ENCODE measurements around the gene MPDZ.

The MPDZ gene

GRCh38 chr9:13143281-13143680, 136.2 kb downstream of the MPDZ start:
- H3K4me1 ChIP-seq (ENCODE audit: low read depth, poor library complexity, severe bottlenecking) = no peaks in the 10 kb centered on the region
- no peaks in the 10 kb centered on the region for H3K79me2 ChIP-seq (ENCODE audit: insufficient read depth, low read depth)
- no peaks in the 10 kb centered on the region for H3K36me3 ChIP-seq (ENCODE audit: insufficient read depth)
- TF ChIP-seq CTCF (conservative IDR thresholded peaks at IDR 0.05; ENCODE audit: low read depth, low read length) = no peak
- no peaks in the 10 kb centered on the region for H4K20me1 ChIP-seq (ENCODE audit: insufficient read depth)
- H3K4me2 ChIP-seq = no peak overlapping the region
- no peaks in the 10 kb centered on the region for H3K27me3 ChIP-seq (ENCODE audit: insufficient read depth, low read depth)
- H3K27ac ChIP-seq = no peak overlapping the region
- H3K4me3 ChIP-seq (IDR thresholded peaks at IDR 0.05; ENCODE audit: insufficient read depth, low read depth, low read length) = no peak overlapping the region
- H2AFZ ChIP-seq (ENCODE audit: low read depth) = no peak overlapping the region
- no peak overlapping the region for H3K9ac ChIP-seq

GRCh38 chr9:13142776-13143175, 136.7 kb downstream of the MPDZ start:
- Histone ChIP-seq H3K79me2 (ENCODE audit: insufficient read depth, low read depth) (no peaks in the 10 kb centered on the region), H3K27me3 (ENCODE audit: insufficient read depth, low read depth) (no peaks in the 10 kb centered on the region), H2AFZ (ENCODE audit: low read depth) (no peak overlapping the region), H3K9ac (no peak overlapping the region), H3K4me3 (IDR thresholded peaks at IDR 0.05; ENCODE audit: insufficient read depth, low read depth, low read length) (no peak overlapping the region), H3K4me1 (ENCODE audit: low read depth, poor library complexity, severe bottlenecking) (no peaks in the 10 kb centered on the region), H3K4me2 (no peak overlapping the region), H4K20me1 (ENCODE audit: insufficient read depth) (no peaks in the 10 kb centered on the region), H3K36me3 (ENCODE audit: insufficient read depth) (no peaks in the 10 kb centered on the region), H3K27ac (no peak overlapping the region)
- TF ChIP-seq CTCF (conservative IDR thresholded peaks at IDR 0.05; ENCODE audit: low read depth, low read length) = no peak

- Histone ChIP-seq H3K79me2 (ENCODE audit: insufficient read depth, low read depth) (no peaks in the 10 kb centered on the region), H3K27ac (no peak overlapping the region), H3K4me2 (no peak overlapping the region), H3K27me3 (ENCODE audit: insufficient read depth, low read depth) (no peaks in the 10 kb centered on the region), H2AFZ (ENCODE audit: low read depth) (no peak overlapping the region), H3K4me3 (IDR thresholded peaks at IDR 0.05; ENCODE audit: insufficient read depth, low read depth, low read length) (no peak overlapping the region), H3K36me3 (ENCODE audit: insufficient read depth) (no peaks in the 10 kb centered on the region), H3K9ac (no peak overlapping the region), H4K20me1 (ENCODE audit: insufficient read depth) (no peaks in the 10 kb centered on the region), H3K4me1 (ENCODE audit: low read depth, poor library complexity, severe bottlenecking) (no peaks in the 10 kb centered on the region)
- TF ChIP-seq CTCF (conservative IDR thresholded peaks at IDR 0.05; ENCODE audit: low read depth, low read length) = no peak
Measured at GRCh38 chr9:13141629-13142028, 137.9 kb downstream of the MPDZ start.

GRCh38 chr9:13140843-13141592, 138.5 kb downstream of the MPDZ start:
- Histone ChIP-seq H3K36me3 (ENCODE audit: insufficient read depth) (no peaks in the 10 kb centered on the region), H3K4me2 (no peak overlapping the region), H3K4me3 (IDR thresholded peaks at IDR 0.05; ENCODE audit: insufficient read depth, low read depth, low read length) (no peak overlapping the region), H3K27ac (no peak overlapping the region), H3K27me3 (ENCODE audit: insufficient read depth, low read depth) (no peaks in the 10 kb centered on the region), H3K4me1 (ENCODE audit: low read depth, poor library complexity, severe bottlenecking) (no peaks in the 10 kb centered on the region), H3K79me2 (ENCODE audit: insufficient read depth, low read depth) (no peaks in the 10 kb centered on the region), H3K9ac (no peak overlapping the region), H4K20me1 (ENCODE audit: insufficient read depth) (no peaks in the 10 kb centered on the region), H2AFZ (ENCODE audit: low read depth) (no peak overlapping the region)
- TF ChIP-seq CTCF (conservative IDR thresholded peaks at IDR 0.05; ENCODE audit: low read depth, low read length) = no peak
